ENCODE results near the gene SLC35F1.

DNA sequence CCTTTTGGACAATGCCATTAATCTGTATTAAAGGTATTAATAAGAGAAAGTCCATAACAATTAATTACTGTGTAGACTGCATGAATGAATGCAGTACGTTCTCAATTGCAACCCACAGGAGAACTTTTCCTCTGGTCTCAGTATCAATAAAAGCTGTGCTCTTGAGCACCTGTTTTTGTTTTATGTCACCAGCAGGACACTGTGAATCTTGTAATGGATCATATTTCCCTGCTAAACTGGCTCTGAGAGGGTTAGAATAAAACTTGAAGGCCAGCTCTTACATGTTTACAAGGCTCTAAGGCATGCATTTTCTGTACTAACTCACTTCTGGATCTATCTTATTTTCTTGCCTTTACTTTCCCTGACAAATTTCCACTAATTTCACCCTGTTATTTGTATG, 426.7 kb downstream of the SLC35F1 start:
- no peak for TF ChIP-seq POLR2A (IDR thresholded peaks at IDR 0.05)
- TF ChIP-seq, protein P1, sequence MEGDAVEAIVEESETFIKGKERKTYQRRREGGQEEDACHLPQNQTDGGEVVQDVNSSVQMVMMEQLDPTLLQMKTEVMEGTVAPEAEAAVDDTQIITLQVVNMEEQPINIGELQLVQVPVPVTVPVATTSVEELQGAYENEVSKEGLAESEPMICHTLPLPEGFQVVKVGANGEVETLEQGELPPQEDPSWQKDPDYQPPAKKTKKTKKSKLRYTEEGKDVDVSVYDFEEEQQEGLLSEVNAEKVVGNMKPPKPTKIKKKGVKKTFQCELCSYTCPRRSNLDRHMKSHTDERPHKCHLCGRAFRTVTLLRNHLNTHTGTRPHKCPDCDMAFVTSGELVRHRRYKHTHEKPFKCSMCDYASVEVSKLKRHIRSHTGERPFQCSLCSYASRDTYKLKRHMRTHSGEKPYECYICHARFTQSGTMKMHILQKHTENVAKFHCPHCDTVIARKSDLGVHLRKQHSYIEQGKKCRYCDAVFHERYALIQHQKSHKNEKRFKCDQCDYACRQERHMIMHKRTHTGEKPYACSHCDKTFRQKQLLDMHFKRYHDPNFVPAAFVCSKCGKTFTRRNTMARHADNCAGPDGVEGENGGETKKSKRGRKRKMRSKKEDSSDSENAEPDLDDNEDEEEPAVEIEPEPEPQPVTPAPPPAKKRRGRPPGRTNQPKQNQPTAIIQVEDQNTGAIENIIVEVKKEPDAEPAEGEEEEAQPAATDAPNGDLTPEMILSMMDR (IDR thresholded peaks at IDR 0.05) = no peak
